NCI-H774 (cell line): ENCODE data around the gene GRIA1.

Experiments
- DNase-seq: peaks from one replicate; lab custom pipeline; 2025; lab: John Stamatoyannopoulos, UW

Gene GRIA1

GRCh38 chr5:153546566-153546965 is 56.1 kb downstream of the GRIA1 start:
- no peak for DNase-seq

- no peak for DNase-seq
Measured at GRCh38 chr5:153551537-153552079, 61.1 kb downstream of the GRIA1 start.

- no peak for DNase-seq
Measured at GRCh38 chr5:153552886-153553285, 62.4 kb downstream of the GRIA1 start.

GRCh38 chr5:153555420-153556114 is 65.1 kb downstream of the GRIA1 start:
- DNase-seq, result no peak

- no peak for DNase-seq
Measured at GRCh38 chr5:153558957-153559356, 68.5 kb downstream of the GRIA1 start.

GRCh38 chr5:153559926-153560325 is 69.5 kb downstream of the GRIA1 start:
- no peak for DNase-seq

- no peak for DNase-seq
Measured at GRCh38 chr5:153562189-153562588, 71.7 kb downstream of the GRIA1 start.

- DNase-seq, result no peak
Measured at GRCh38 chr5:153565822-153566221, 75.4 kb downstream of the GRIA1 start.

GRCh38 chr5:153569036-153569435 is 78.6 kb downstream of the GRIA1 start:
- DNase-seq, result no peak

GRCh38 chr5:153571162-153571561 is 80.7 kb downstream of the GRIA1 start:
- no peak for DNase-seq

- no peak for DNase-seq
Measured at GRCh38 chr5:153572411-153573145, 82.1 kb downstream of the GRIA1 start.

GRCh38 chr5:153573326-153574033 is 83.0 kb downstream of the GRIA1 start:
- DNase-seq, result no peak

- DNase-seq, result no peak
Measured at GRCh38 chr5:153584126-153584959, 93.9 kb downstream of the GRIA1 start.

- DNase-seq, result no peak
Measured at GRCh38 chr5:153584960-153585359, 94.5 kb downstream of the GRIA1 start.

GRCh38 chr5:153585622-153586277 is 95.3 kb downstream of the GRIA1 start:
- DNase-seq, result no peak

- DNase-seq, result no peak
Measured at GRCh38 chr5:153592081-153592480, 101.6 kb downstream of the GRIA1 start.

GRCh38 chr5:153594785-153595184 is 104.3 kb downstream of the GRIA1 start:
- DNase-seq, result no peak

GRCh38 chr5:153598099-153598498 is 107.6 kb downstream of the GRIA1 start:
- no peak for DNase-seq

GRCh38 chr5:153601377-153601776 is 110.9 kb downstream of the GRIA1 start:
- no peak for DNase-seq

GRCh38 chr5:153605386-153605785 is 114.9 kb downstream of the GRIA1 start:
- no peak for DNase-seq

- no peak for DNase-seq
Measured at GRCh38 chr5:153610009-153610408, 119.5 kb downstream of the GRIA1 start.
